DND-41 (cell line): ENCODE data around the gene PRPF6.

Source experiments
- ATAC-seq: fragments of 200-7000 bp; cut with Tn5 transposase; 3 replicates; pipeline ENCODE4 v1.9.1; 2021; ENCODE audit warnings: low read depth; ENCODE audit not compliant: insufficient read depth
- DNase-seq: peaks from one replicate; pipeline ENCODE4 v3.0.0-alpha.2; 2020
- H2AFZ ChIP-seq: 2 replicates; pipeline ENCODE4 v1.6.0; 2012; ENCODE audit warnings: low read depth, low read length
- H3K27ac ChIP-seq: 2 replicates; pipeline ENCODE4 v1.5.1; 2012; ENCODE audit warnings: low read length, inconsistent platforms
- H3K27me3 ChIP-seq: fragments of 200-600 bp; sonication (generic); 2 replicates; pipeline ENCODE4 v1.6.0; 2012; ENCODE audit warnings: low read length, mild to moderate bottlenecking, inconsistent platforms; ENCODE audit not compliant: insufficient read depth, poor library complexity
- H3K36me3 ChIP-seq: 2 replicates; pipeline ENCODE4 v1.5.1; 2012; ENCODE audit warnings: low read length, inconsistent platforms; ENCODE audit not compliant: insufficient read depth
- H3K4me1 ChIP-seq: 2 replicates; pipeline ENCODE4 v1.5.1; 2012; ENCODE audit warnings: mild to moderate bottlenecking, low read length; ENCODE audit not compliant: insufficient read depth
- H3K4me2 ChIP-seq: 2 replicates; pipeline ENCODE4 v1.6.0; 2012; ENCODE audit warnings: mild to moderate bottlenecking, moderate library complexity, low read length, inconsistent platforms; ENCODE audit not compliant: insufficient read depth
- H3K4me3 ChIP-seq, 2 experiments: fragments of 200-600 bp in 1 of 2; shearing (Covaris generic) in 1 of 2; 2 replicates each; pipeline ENCODE4 v1.5.1; 2012 to 2016; ENCODE audit warnings: inconsistent platforms in 2 of 2, low read length in 2 of 2, mild to moderate bottlenecking in 2 of 2, low read depth in 1 of 2, moderate library complexity in 1 of 2
- H3K79me2 ChIP-seq: 2 replicates; pipeline ENCODE4 v1.6.0; 2012; ENCODE audit warnings: low read length, inconsistent platforms; ENCODE audit not compliant: insufficient read depth
- H3K9ac ChIP-seq: 2 replicates; pipeline ENCODE4 v1.6.0; 2012; ENCODE audit warnings: low read depth, mild to moderate bottlenecking, inconsistent platforms, low read length, moderate library complexity
- H3K9me3 ChIP-seq: 2 replicates; pipeline ENCODE4 v1.5.1; 2012; ENCODE audit warnings: low read length, moderate library complexity, mild to moderate bottlenecking, inconsistent platforms; ENCODE audit not compliant: insufficient read depth, severe bottlenecking
- H4K20me1 ChIP-seq: 2 replicates; pipeline ENCODE4 v1.6.0; 2012; ENCODE audit warnings: low read length; ENCODE audit not compliant: insufficient read depth
- EZH2 ChIP-seq: IDR thresholded peaks from 3 replicates; pipeline ENCODE4 v1.6.1; 2012; ENCODE audit warnings: borderline replicate concordance, low read depth, mild to moderate bottlenecking, moderate library complexity, low read length, inconsistent platforms; ENCODE audit not compliant: severe bottlenecking
- TF ChIP-seq, protein P1 (sequence below): IDR thresholded peaks from 2 replicates; pipeline ENCODE4 v1.5.1; 2012; ENCODE audit warnings: borderline replicate concordance, low read length, moderate library complexity, mild to moderate bottlenecking; ENCODE audit not compliant: poor library complexity, severe bottlenecking; ENCODE audit errors: extremely low read depth

Gene PRPF6

DNA sequence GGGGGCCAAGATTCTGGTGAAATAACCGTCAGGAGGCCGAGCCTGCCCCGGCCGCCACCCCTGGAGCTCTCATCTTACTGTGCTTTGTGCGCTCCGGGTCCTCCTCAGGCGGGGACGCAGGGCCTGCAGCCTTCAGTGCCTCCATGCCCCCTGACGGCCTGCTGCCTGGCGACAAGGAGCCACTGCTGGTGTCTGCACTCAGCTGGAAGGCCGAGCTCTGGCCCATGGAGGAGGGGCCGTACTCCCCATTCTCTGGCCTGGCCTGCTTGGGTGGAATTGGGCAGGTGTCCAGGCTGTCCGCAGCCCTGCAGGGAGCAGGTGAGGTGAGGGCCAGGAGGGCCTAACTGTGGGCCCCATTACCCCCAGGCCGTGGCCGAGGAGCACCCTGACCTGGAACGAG lies 16.5 kb upstream of the PRPF6 start:
- Histone ChIP-seq H3K9ac (no peak overlapping the region), H3K27me3 (no peaks in the 10 kb centered on the region), H3K36me3 (peaks cover 87% of the 10 kb centered on the region), H3K4me1 (peaks cover 13% of the 10 kb centered on the region), H3K27ac (no peak overlapping the region), H4K20me1 (peaks cover 22% of the 10 kb centered on the region), H3K4me3 (peak overlapping the region in 1 of 2 experiments; percentile 33; a peak in 2 of 4 replicates), H3K9me3 (peaks cover 53% of the 10 kb centered on the region), H3K4me2 (no peak overlapping the region), H3K79me2 (peaks cover 35% of the 10 kb centered on the region), H2AFZ (no peak overlapping the region)
- ATAC-seq: no peak
- TF ChIP-seq EZH2: no peak
- TF ChIP-seq, protein P1, sequence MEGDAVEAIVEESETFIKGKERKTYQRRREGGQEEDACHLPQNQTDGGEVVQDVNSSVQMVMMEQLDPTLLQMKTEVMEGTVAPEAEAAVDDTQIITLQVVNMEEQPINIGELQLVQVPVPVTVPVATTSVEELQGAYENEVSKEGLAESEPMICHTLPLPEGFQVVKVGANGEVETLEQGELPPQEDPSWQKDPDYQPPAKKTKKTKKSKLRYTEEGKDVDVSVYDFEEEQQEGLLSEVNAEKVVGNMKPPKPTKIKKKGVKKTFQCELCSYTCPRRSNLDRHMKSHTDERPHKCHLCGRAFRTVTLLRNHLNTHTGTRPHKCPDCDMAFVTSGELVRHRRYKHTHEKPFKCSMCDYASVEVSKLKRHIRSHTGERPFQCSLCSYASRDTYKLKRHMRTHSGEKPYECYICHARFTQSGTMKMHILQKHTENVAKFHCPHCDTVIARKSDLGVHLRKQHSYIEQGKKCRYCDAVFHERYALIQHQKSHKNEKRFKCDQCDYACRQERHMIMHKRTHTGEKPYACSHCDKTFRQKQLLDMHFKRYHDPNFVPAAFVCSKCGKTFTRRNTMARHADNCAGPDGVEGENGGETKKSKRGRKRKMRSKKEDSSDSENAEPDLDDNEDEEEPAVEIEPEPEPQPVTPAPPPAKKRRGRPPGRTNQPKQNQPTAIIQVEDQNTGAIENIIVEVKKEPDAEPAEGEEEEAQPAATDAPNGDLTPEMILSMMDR: no peak
- no peak for DNase-seq

DNA sequence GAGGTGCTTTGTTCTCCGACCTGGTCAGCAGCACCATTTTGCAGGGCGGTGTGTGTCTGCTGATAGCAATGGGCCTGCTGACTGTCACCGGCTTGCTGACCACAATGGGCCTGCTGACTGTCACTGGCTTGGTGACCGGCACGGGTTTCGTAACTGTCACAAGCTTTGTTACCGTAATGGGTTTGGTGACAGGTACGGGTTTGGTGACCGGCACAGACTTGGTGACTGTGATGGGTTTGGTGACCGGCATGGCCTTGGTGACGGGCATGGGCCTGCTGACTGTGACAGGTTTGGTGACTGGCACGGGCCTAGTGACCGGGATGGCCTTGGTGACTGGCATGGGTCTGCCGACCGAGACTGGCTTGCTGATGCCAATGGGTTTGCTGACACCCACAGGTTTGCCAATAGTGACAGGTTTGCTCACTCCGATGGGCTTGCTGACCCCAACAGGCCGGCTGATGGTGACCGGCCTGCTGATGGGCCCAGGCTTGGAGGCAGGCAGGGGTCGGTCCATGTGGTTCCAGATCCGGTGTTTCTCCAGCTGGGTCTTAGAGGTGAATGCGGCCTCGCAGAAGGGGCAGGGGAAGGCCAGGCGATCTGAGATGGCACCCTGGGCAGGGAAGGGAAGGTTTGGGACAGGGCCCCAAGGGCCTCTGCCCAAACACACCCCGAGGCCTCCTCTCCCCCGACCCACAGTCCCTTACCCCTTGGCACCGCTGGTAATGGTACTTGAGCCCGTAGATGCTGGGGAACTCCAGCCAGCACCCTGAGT lies 14.6 kb upstream of the PRPF6 start:
- DNase-seq: no peak
- no peak for TF ChIP-seq EZH2
- TF ChIP-seq, protein P1: no peak
- Histone ChIP-seq H3K4me1 (peaks cover 19% of the 10 kb centered on the region), H3K4me2 (no peak overlapping the region), H3K9me3 (peaks cover 53% of the 10 kb centered on the region), H3K79me2 (peaks cover 35% of the 10 kb centered on the region), H3K4me3 (peak overlapping the region in 1 of 2 experiments; percentile 79; a peak in 2 of 4 replicates), H4K20me1 (peaks cover 9% of the 10 kb centered on the region), H3K9ac (no peak overlapping the region), H3K27me3 (no peaks in the 10 kb centered on the region), H3K27ac (no peak overlapping the region), H3K36me3 (peaks cover 69% of the 10 kb centered on the region), H2AFZ (no peak overlapping the region)
- no peak for ATAC-seq

DNA sequence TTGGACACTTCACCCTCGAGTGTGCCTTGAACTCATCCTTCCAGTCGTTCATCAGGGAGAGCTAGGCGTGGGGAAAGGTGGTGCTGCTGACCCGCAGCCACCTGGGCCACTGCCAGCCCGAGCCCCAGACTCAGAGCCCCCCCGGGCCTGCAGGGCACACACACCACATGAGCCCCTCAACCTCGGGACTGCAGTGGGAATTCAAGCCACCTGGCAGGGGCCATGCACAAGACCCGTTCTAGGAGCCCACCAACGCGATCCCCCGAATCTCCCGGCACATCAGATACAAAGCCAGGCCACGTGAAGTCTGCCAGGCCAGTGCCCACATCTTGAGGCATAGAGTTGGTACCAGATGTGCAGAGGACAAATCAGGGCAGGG lies 14.0 kb upstream of the PRPF6 start:
- TF ChIP-seq, protein P1: no peak
- no peak for TF ChIP-seq EZH2
- no peak overlapping the region for H2AFZ ChIP-seq
- peaks cover 53% of the 10 kb centered on the region for H3K9me3 ChIP-seq
- no peak for ATAC-seq
- H3K4me1 ChIP-seq: peaks cover 19% of the 10 kb centered on the region
- no peaks in the 10 kb centered on the region for H3K27me3 ChIP-seq
- H3K4me3 ChIP-seq: peak overlapping the region in 1 of 2 experiments; percentile 79; a peak in 2 of 4 replicates
- H4K20me1 ChIP-seq: peaks cover 6% of the 10 kb centered on the region; the same call in 1 of the 2 replicates
- no peak overlapping the region for H3K27ac ChIP-seq
- H3K79me2 ChIP-seq: peaks cover 35% of the 10 kb centered on the region
- DNase-seq: no peak
- no peak overlapping the region for H3K4me2 ChIP-seq
- peaks cover 63% of the 10 kb centered on the region for H3K36me3 ChIP-seq
- no peak overlapping the region for H3K9ac ChIP-seq
